ENCODE measurements around the gene C12orf42. TPM values are rescaled to one million over a fixed set of nuclear protein-coding genes. Genes with fewer than 3 reads are reported as not detected.

C12orf42 gene
- total RNA-seq (not detected), polyA plus RNA-seq (under 1 TPM in 1 of 3 donors, not detected in 2; 0.93 TPM)

DNA sequence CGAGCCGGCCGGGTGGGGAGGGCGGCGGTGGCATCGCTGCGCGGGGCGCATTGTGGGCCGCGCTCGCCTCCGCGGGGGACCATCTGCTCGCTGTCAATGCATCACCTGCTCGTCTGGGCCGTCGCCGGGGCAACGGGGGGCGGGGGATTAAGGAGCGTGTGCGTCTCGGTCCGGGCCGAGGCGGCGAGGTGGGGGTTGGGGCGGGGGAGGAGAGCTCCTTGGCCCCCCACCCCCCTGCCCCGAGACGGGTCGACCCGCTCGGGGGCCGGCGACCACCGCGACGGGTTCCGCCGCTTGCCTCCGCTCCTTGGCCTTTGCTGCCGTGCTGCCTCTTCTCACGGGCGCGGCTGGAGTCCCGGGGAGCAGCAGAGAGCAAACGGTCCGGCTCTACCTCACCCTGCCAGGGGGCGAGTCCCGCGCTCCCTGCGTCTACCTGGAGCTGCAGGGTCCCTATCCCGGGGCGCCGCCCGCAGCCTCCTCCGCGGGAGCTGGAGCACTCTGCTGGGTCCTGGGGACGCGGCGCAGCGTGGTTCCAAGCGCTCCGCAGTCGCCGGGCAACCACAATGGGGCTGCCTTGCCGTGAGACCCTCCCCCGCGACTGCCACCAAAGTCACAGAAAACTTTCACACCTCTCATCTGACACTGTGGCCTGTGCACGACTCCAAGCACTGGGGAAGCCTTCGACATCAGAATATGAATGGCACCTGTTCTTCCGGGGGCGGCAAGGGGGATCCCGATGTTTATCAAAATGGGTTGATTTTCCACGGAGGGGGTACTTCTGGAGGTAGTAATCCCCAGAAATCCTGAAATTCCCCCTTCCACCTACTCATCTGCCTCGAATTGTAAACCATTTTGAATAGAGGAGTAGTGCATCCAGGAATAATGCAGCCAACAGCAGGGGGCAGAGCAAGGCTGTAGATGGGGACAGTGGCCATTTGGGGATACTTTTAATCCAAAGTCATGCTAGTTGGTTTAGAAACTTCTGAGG lies at the start of gene C12orf42:
TSS of gene C12orf42 (minus strand) at position 500 of the 988 bp plus-strand sequence. CDS start 17,542 bp downstream, outside the sequence.
- TF ChIP-seq, protein P1, sequence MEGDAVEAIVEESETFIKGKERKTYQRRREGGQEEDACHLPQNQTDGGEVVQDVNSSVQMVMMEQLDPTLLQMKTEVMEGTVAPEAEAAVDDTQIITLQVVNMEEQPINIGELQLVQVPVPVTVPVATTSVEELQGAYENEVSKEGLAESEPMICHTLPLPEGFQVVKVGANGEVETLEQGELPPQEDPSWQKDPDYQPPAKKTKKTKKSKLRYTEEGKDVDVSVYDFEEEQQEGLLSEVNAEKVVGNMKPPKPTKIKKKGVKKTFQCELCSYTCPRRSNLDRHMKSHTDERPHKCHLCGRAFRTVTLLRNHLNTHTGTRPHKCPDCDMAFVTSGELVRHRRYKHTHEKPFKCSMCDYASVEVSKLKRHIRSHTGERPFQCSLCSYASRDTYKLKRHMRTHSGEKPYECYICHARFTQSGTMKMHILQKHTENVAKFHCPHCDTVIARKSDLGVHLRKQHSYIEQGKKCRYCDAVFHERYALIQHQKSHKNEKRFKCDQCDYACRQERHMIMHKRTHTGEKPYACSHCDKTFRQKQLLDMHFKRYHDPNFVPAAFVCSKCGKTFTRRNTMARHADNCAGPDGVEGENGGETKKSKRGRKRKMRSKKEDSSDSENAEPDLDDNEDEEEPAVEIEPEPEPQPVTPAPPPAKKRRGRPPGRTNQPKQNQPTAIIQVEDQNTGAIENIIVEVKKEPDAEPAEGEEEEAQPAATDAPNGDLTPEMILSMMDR (IDR thresholded peaks at IDR 0.05): peak in 1 of 4 experiments; percentile 39
- no peak for TF ChIP-seq EP300 (IDR thresholded peaks at IDR 0.05)
- no peak for TF ChIP-seq POLR2AphosphoS5 (IDR thresholded peaks at IDR 0.05)
- TF ChIP-seq POLR2A (IDR thresholded peaks at IDR 0.05): no peak
- H3K36me3 ChIP-seq: no peaks in the 10 kb centered on the region
- H3K4me3 ChIP-seq: peak within 1 kb of the TSS; percentile 14 to 55 (median 44)
- peaks cover 0 to 15% (median 15%) of the 10 kb centered on the region in 4 donors for H3K4me1 ChIP-seq
- 2 to 7% methylated on average over 76 to 77 of the region's 77 CpGs for WGBS, 2 donors
- H3K27me3 ChIP-seq: peaks cover 7 to 38% (median 20%) of the 10 kb centered on the region in 3 donors
- no peaks in the 10 kb centered on the region for H3K9me3 ChIP-seq
- H3K27ac ChIP-seq: no peak within 1 kb of the TSS
- no peak for DNase-seq
- intact Hi-C loops (cut with DNase I): loop anchor here (5.0 kb wide), 1 partner anchor 52 kb away; no protein-coding TSS in a partner anchor

DNA sequence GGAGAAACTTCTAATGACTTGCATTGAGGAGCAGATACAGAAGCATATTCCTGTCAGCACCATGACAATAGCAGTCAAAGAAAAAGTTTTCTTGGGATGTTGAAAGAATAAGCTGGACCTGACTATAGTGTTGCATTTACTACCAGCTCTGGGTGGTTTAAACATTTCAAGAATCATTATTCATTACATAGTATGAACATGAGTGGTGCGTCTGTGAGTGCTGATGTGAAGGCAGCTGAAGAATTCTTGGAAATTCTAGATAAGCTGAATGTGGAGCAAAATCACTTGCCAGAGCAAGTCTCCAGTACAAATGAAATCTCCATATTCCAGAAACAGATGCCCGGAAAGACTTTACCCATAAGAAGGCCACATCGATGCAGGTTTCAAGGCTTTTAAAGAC lies 46.3 kb upstream of the C12orf42 start:
- Histone ChIP-seq H3K27ac (no peak overlapping the region), H3K36me3 (no peaks in the 10 kb centered on the region), H3K27me3 (no peaks in the 10 kb centered on the region), H3K4me1 (no peaks in the 10 kb centered on the region), H3K9me3 (no peaks in the 10 kb centered on the region), H3K4me3 (no peak overlapping the region)
- intact Hi-C loops (cut with DNase I): no loop called here
- DNase-seq: no peak
- TF ChIP-seq POLR2AphosphoS5 (IDR thresholded peaks at IDR 0.05): no peak
- no peak for TF ChIP-seq EP300 (IDR thresholded peaks at IDR 0.05)
- TF ChIP-seq, protein P1 (IDR thresholded peaks at IDR 0.05): no peak
- TF ChIP-seq POLR2A (IDR thresholded peaks at IDR 0.05): no peak
- 91% methylated on average over 3 of the region's 3 CpGs for WGBS, 2 donors

GRCh38 chr12:103540319-103540718 lies 44.6 kb upstream of the C12orf42 start:
- intact Hi-C loops (cut with DNase I): no loop called here
- DNase-seq: no peak
- H3K27ac ChIP-seq: no peak overlapping the region
- no peak for TF ChIP-seq EP300 (IDR thresholded peaks at IDR 0.05)
- TF ChIP-seq POLR2AphosphoS5 (IDR thresholded peaks at IDR 0.05): no peak
- TF ChIP-seq POLR2A (IDR thresholded peaks at IDR 0.05): no peak
- TF ChIP-seq, protein P1 (IDR thresholded peaks at IDR 0.05): no peak
- H3K27me3 ChIP-seq: no peaks in the 10 kb centered on the region
- no peaks in the 10 kb centered on the region for H3K4me1 ChIP-seq
- H3K4me3 ChIP-seq: no peak overlapping the region
- 50 to 54% methylated on average over 3 of the region's 3 CpGs for WGBS, 2 donors
- no peaks in the 10 kb centered on the region for H3K36me3 ChIP-seq
- no peaks in the 10 kb centered on the region for H3K9me3 ChIP-seq

- Histone ChIP-seq H3K4me1 (no peaks in the 10 kb centered on the region), H3K4me3 (no peak overlapping the region), H3K36me3 (no peaks in the 10 kb centered on the region), H3K27me3 (no peaks in the 10 kb centered on the region), H3K9me3 (no peaks in the 10 kb centered on the region), H3K27ac (no peak overlapping the region)
- TF ChIP-seq, protein P1 (IDR thresholded peaks at IDR 0.05): no peak
- no peak for TF ChIP-seq EP300 (IDR thresholded peaks at IDR 0.05)
- TF ChIP-seq POLR2AphosphoS5 (IDR thresholded peaks at IDR 0.05): no peak
- no peak for TF ChIP-seq POLR2A (IDR thresholded peaks at IDR 0.05)
- DNase-seq: no peak
- WGBS, 2 donors: 16 to 48% methylated on average over 1 of the region's 1 CpG
- intact Hi-C loops (cut with DNase I): no loop called here
Observed at GRCh38 chr12:103538397-103538796, 42.6 kb upstream of the C12orf42 start.

Data from sigmoid colon (tissue), 7 donors.